ENCODE data around the gene PPP1R10. TPM values are rescaled to one million over a fixed set of nuclear protein-coding genes. Genes with fewer than 3 reads are reported as not detected.
A peak's percentile ranks its signal among the peaks of the same experiment; 100 is the strongest.

The PPP1R10 gene
- total RNA-seq, 4 donors from 2014 or later: 47.6 to 74.0 (median 61.3) TPM

DNA sequence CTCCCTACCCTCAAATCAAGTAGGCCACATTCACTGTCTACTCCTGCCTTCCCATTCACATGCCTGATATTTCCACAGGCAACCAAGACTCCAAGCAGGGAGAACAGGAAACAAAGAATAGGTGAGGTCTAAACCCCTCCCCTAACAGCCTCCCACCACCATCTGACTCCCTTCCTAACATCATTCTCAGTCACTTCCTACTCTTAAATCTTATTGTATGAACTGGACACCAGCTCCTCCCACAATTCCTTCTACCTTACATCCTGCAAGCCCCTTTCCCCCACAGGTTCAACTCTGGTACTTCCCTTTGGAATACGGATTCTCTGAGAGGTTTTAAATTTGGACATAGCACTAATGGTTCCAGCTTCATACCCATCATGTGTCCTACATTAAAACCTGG is 28.9 kb upstream of the PPP1R10 start:
- Histone ChIP-seq H3K9me3 (no peaks in the 10 kb centered on the region), H3K4me3 (peak overlapping the region in 2 of 4 donors; percentile 83 to 86), H3K36me3 (peaks cover 0 to 37% (median 0%) of the 10 kb centered on the region in 3 donors), H3K27me3 (no peaks in the 10 kb centered on the region), H3K27ac (no peak overlapping the region), H3K4me1 (peaks cover 0 to 34% (median 7%) of the 10 kb centered on the region in 4 donors)
- TF ChIP-seq POLR2A (IDR thresholded peaks at IDR 0.05) (no peak), CTCF (IDR thresholded peaks at IDR 0.05) (no peak)
- DNase-seq: no peak

DNA sequence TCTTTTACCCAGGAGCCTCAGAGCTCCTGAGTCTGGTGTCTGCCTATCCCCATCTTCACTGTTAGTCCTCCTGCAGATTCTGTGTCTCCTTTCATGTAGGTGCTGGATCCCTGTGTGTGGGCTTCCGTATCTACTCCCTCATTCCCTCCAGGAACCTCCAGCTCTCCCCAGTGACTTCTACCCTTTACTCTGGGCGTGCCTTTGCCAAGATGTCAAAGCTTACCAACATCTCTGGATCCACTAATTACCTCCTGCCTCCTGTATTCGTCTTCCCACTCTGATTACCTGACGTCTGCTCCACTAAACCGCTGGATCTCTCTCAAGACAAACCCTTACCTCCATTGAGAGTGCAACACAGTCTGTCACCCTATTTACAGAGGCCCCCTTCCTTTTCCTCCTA is 27.7 kb upstream of the PPP1R10 start:
- H3K9me3 ChIP-seq: no peaks in the 10 kb centered on the region
- no peak overlapping the region for H3K4me3 ChIP-seq
- H3K27ac ChIP-seq: peak overlapping the region in 1 of 4 donors; percentile 15
- no peak for DNase-seq
- H3K36me3 ChIP-seq: peaks cover 0 to 38% (median 0%) of the 10 kb centered on the region in 3 donors
- peaks cover 0 to 32% (median 7%) of the 10 kb centered on the region in 4 donors for H3K4me1 ChIP-seq
- TF ChIP-seq POLR2A (IDR thresholded peaks at IDR 0.05): no peak
- no peak for TF ChIP-seq CTCF (IDR thresholded peaks at IDR 0.05)
- no peaks in the 10 kb centered on the region for H3K27me3 ChIP-seq

- H3K27ac ChIP-seq: no peak overlapping the region
- peaks cover 0 to 38% (median 0%) of the 10 kb centered on the region in 3 donors for H3K36me3 ChIP-seq
- DNase-seq: no peak
Observed at GRCh38 chr6:30643656-30644055, 26.6 kb upstream of the PPP1R10 start.

DNA sequence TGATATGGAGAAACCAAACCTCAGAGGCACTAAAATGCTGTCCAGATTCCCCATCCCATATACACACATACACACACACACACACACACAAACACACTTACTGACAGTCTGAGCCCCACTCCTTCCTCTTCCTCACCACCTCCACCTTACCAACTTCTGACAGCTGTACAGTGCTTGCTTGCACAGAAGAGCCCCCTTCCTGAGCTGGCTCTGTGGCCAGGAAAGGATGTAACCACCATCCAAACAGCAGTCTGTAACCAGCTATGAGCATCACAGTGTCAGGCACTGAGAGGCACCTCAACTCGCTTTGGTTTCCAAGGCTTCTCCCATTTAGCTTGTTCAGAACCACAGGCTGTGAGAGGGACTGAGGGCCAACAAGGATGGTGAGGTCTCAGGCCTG is 24.0 kb upstream of the PPP1R10 start:
- no peak overlapping the region for H3K4me3 ChIP-seq
- no peak for TF ChIP-seq POLR2A (IDR thresholded peaks at IDR 0.05)
- TF ChIP-seq CTCF (IDR thresholded peaks at IDR 0.05): no peak
- H3K9me3 ChIP-seq: no peaks in the 10 kb centered on the region
- H3K27ac ChIP-seq: no peak overlapping the region
- no peak for DNase-seq
- peaks cover 0 to 46% (median 0%) of the 10 kb centered on the region in 3 donors for H3K36me3 ChIP-seq
- no peaks in the 10 kb centered on the region for H3K27me3 ChIP-seq
- H3K4me1 ChIP-seq: peaks cover 0 to 16% (median 0%) of the 10 kb centered on the region in 4 donors

More at GRCh38 chr6:30643656-30644055, 26.6 kb upstream of the PPP1R10 start:
- Histone ChIP-seq H3K27me3 (no peaks in the 10 kb centered on the region), H3K4me1 (peaks cover 0 to 23% (median 7%) of the 10 kb centered on the region in 4 donors), H3K9me3 (no peaks in the 10 kb centered on the region), H3K4me3 (no peak overlapping the region)
- TF ChIP-seq POLR2A (IDR thresholded peaks at IDR 0.05) (no peak), CTCF (IDR thresholded peaks at IDR 0.05) (no peak)

- Histone ChIP-seq H3K4me3 (no peak overlapping the region), H3K4me1 (peaks cover 0 to 10% (median 0%) of the 10 kb centered on the region in 4 donors), H3K36me3 (peaks cover 0 to 46% (median 0%) of the 10 kb centered on the region in 3 donors), H3K27ac (no peak overlapping the region), H3K27me3 (no peaks in the 10 kb centered on the region), H3K9me3 (no peaks in the 10 kb centered on the region)
- TF ChIP-seq POLR2A (IDR thresholded peaks at IDR 0.05) (no peak), CTCF (IDR thresholded peaks at IDR 0.05) (no peak)
- no peak for DNase-seq
Observed at GRCh38 chr6:30640481-30640880, 23.4 kb upstream of the PPP1R10 start.

- H3K27me3 ChIP-seq: no peaks in the 10 kb centered on the region
- H3K9me3 ChIP-seq: no peaks in the 10 kb centered on the region
- no peak overlapping the region for H3K27ac ChIP-seq
- no peak for DNase-seq
- no peaks in the 10 kb centered on the region for H3K4me1 ChIP-seq
- TF ChIP-seq POLR2A (IDR thresholded peaks at IDR 0.05): no peak
- TF ChIP-seq CTCF (IDR thresholded peaks at IDR 0.05): no peak
- peaks cover 0 to 39% (median 0%) of the 10 kb centered on the region in 3 donors for H3K36me3 ChIP-seq
- H3K4me3 ChIP-seq: no peak overlapping the region
Observed at GRCh38 chr6:30635834-30636233, 18.8 kb upstream of the PPP1R10 start.
